Measurements from ENCODE around the gene USP17L11. TPM values are rescaled to one million over a fixed set of nuclear protein-coding genes. Genes with fewer than 3 reads are reported as not detected.
"Not testable (repeated sequence)": the region's sequence is repeated elsewhere in the genome, so short reads cannot be mapped to it uniquely, and the experiment has no call there.

USP17L11 gene, protein sequence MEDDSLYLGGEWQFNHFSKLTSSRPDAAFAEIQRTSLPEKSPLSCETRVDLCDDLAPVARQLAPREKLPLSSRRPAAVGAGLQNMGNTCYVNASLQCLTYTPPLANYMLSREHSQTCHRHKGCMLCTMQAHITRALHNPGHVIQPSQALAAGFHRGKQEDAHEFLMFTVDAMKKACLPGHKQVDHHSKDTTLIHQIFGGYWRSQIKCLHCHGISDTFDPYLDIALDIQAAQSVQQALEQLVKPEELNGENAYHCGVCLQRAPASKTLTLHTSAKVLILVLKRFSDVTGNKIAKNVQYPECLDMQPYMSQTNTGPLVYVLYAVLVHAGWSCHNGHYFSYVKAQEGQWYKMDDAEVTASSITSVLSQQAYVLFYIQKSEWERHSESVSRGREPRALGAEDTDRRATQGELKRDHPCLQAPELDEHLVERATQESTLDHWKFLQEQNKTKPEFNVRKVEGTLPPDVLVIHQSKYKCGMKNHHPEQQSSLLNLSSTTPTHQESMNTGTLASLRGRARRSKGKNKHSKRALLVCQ
- not detected for polyA plus RNA-seq (ENCODE audit: insufficient read length in 3 of 3)

DNA sequence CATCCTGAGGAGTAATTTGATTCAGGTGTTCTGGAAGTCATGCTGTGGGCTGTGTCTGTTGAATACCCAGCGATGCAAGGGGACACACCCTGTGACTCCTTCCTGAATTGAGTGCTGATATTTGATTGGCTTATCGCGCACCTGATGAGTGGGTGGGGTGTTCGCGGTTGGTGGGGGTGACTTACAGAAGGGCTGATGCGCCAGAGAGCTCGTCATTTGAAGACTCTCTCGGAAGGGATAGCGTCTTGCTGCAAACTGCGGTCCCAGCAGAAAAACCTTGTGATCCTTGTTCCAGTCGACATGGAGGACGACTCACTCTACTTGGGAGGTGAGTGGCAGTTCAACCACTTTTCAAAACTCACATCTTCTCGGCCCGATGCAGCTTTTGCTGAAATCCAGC lies at the start of gene USP17L11:
Gene USP17L11, plus strand, starts transcription at position 301 of the 400 bp plus-strand sequence. Its CDS starts 0 bp downstream, at position 301.
- not testable (repeated sequence) for DNase-seq (ENCODE audit: low read depth in 3 of 3, low spot score in 2 of 3)

DNA sequence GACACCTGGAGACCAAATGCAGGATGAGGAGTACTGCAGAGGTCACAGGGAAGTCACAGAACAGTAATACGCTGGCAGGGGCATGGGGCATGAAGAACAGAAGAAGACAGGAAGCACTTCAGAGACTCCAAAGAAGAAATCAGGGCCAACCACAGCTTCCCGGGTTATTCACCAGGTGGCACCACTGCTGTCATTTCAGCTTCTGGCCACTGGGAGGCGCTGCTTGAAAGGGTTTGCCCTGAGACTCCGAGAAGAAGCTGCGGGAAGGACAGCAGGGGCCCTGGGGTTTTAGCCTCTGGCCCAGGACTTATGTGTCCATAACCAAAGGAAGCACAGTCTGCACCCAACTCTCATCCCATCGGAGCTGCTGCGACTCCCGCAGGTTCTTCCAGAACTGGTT lies 49.2 kb upstream of the USP17L11 start:
- not testable (repeated sequence) for DNase-seq (ENCODE audit: low read depth in 3 of 3, low spot score in 2 of 3)

- not testable (repeated sequence) for DNase-seq (ENCODE audit: low read depth in 3 of 3, low spot score in 2 of 3)
Measured at GRCh38 chr4:9169791-9170459, 45.3 kb upstream of the USP17L11 start, which contains the start of gene FAM90A26. Gene FAM90A26, plus strand, starts transcription at chr4:9170409. Its CDS starts 2,764 bp downstream, at chr4:9173173.

- DNase-seq (ENCODE audit: low read depth in 3 of 3, low spot score in 2 of 3) = not testable (repeated sequence)
Measured at GRCh38 chr4:9210357-9210756, 4.8 kb upstream of the USP17L11 start, which contains the start of gene USP17L10. Gene USP17L10, plus strand, starts transcription at chr4:9210657. Its CDS starts 0 bp downstream, at chr4:9210657.

- not testable (repeated sequence) for DNase-seq (ENCODE audit: low read depth in 3 of 3, low spot score in 2 of 3)
Measured at GRCh38 chr4:9214701-9215100, 504 bp upstream of the USP17L11 start.

- not testable (repeated sequence) for DNase-seq (ENCODE audit: low read depth in 3 of 3, low spot score in 2 of 3)
Measured at GRCh38 chr4:9219852-9220251, 4.6 kb downstream of the USP17L11 start, which contains the start of gene USP17L12. Gene USP17L12, plus strand, starts transcription at chr4:9220152. Its CDS starts 0 bp downstream, at chr4:9220152.

DNA sequence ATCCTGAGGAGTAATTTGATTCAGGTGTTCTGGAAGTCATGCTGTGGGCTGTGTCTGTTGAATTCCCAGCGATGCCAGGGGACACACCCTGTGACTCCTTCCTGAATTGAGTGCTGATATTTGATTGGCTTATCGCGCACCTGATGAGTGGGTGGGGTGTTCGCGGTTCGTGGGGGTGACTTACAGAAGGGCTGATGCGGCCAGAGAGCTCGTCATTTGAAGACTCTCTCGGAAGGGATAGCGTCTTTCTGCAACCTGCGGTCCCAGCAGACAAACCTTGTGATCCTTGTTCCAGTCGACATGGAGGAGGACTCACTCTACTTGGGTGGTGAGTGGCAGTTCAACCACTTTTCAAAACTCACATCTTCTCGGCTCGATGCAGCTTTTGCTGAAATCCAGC lies 9.4 kb downstream of the USP17L11 start, which contains the start of gene USP17L13:
Gene USP17L13, plus strand, starts transcription at position 301 of the 400 bp plus-strand sequence. Its CDS starts 0 bp downstream, at position 301.
- not testable (repeated sequence) for DNase-seq (ENCODE audit: low read depth in 3 of 3, low spot score in 2 of 3)

DNA sequence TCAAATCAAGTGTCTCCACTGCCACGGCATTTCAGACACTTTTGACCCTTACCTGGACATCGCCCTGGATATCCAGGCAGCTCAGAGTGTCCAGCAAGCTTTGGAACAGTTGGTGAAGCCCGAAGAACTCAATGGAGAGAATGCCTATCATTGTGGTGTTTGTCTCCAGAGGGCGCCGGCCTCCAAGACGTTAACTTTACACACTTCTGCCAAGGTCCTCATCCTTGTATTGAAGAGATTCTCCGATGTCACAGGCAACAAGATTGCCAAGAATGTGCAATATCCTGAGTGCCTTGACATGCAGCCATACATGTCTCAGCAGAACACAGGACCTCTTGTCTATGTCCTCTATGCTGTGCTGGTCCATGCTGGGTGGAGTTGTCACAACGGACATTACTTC lies 15.0 kb downstream of the USP17L11 start:
- not testable (repeated sequence) for DNase-seq (ENCODE audit: low read depth in 3 of 3, low spot score in 2 of 3)

GRCh38 chr4:9234085-9234484 lies 18.9 kb downstream of the USP17L11 start, which contains the start of gene USP17L15:
Gene USP17L15, plus strand, starts transcription at chr4:9234385. Its CDS starts 0 bp downstream, at chr4:9234385.
- not testable (repeated sequence) for DNase-seq (ENCODE audit: low read depth in 3 of 3, low spot score in 2 of 3)

DNA sequence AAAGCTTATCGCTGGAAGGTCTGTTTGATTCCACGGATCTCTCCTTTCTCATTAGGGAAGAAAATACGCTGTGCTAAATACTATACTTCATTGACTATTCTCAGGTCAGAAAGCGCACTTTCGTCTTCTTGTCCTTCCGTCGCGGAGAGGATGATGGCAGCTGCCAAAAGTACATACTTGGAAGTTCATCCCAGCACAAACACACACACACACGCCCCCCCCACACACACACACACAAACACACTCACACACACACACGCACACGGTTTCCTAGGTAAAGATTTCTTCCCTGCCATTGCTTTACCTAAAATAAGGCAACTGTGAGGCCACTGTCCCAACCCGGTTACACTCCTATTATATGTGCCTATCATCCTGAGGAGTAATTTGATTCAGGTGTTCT lies 23.3 kb downstream of the USP17L11 start:
- not testable (repeated sequence) for DNase-seq (ENCODE audit: low read depth in 3 of 3, low spot score in 2 of 3)

DNA sequence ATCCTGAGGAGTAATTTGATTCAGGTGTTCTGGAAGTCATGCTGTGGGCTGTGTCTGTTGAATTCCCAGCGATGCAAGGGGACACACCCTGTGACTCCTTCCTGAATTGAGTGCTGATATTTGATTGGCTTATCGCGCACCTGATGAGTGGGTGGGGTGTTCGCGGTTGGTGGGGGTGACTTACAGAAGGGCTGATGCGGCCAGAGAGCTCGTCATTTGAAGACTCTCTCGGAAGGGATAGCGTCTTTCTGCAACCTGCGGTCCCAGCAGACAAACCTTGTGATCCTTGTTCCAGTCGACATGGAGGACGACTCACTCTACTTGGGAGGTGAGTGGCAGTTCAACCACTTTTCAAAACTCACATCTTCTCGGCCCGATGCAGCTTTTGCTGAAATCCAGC lies 28.4 kb downstream of the USP17L11 start, which contains the start of gene USP17L17:
Gene USP17L17, plus strand, starts transcription at position 301 of the 400 bp plus-strand sequence. Its CDS starts 0 bp downstream, at position 301.
- DNase-seq (ENCODE audit: low read depth in 3 of 3, low spot score in 2 of 3) = not testable (repeated sequence)

DNA sequence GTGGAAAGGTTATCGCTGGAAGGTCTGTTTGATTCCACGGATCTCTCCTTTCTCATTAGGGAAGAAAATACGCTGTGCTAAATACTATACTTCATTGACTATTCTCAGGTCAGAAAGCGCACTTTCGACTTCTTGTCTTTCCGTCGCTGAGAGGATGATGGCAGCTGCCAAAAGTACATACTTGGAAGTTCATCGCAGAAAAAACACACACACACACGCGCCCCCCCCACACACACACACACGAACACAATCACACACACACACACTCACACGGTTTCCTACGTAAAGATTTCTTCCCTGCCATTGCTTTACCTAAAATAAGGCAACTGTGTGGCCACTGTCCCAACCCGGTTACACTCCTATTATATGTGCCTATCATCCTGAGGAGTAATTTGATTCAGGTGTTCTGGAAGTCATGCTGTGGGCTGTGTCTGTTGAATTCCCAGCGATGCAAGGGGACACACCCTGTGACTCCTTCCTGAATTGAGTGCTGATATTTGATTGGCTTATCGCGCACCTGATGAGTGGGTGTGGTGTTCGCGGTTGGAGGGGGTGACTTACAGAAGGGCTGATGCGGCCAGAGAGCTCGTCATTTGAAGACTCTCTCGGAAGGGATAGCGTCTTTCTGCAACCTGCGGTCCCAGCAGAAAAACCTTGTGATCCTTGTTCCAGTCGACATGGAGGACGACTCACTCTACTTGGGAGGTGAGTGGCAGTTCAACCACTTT lies 32.9 kb downstream of the USP17L11 start, which contains the start of gene USP17L18:
Gene USP17L18, plus strand, starts transcription at position 678 of the 728 bp plus-strand sequence. Its CDS starts 0 bp downstream, at position 678.
- DNase-seq (ENCODE audit: low read depth in 3 of 3, low spot score in 2 of 3) = not testable (repeated sequence)

DNA sequence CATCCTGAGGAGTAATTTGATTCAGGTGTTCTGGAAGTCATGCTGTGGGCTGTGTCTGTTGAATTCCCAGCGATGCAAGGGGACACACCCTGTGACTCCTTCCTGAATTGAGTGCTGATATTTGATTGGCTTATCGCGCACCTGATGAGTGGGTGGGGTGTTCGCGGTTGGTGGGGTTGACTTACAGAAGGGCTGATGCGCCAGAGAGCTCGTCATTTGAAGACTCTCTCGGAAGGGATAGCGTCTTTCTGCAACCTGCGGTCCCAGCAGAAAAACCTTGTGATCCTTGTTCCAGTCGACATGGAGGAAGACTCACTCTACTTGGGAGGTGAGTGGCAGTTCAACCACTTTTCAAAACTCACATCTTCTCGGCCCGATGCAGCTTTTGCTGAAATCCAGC lies 37.9 kb downstream of the USP17L11 start, which contains the start of gene USP17L19:
Gene USP17L19, plus strand, starts transcription at position 301 of the 400 bp plus-strand sequence. Its CDS starts 0 bp downstream, at position 301.
- not testable (repeated sequence) for DNase-seq (ENCODE audit: low read depth in 3 of 3, low spot score in 2 of 3)

DNA sequence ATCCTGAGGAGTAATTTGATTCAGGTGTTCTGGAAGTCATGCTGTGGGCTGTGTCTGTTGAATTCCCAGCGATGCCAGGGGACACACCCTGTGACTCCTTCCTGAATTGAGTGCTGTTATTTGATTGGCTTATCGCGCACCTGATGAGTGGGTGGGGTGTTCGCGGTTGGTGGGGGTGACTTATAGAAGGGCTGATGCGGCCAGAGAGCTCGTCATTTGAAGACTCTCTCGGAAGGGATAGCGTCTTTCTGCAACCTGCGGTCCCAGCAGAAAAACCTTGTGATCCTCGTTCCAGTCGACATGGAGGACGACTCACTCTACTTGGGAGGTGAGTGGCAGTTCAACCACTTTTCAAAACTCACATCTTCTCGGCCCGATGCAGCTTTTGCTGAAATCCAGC lies 42.6 kb downstream of the USP17L11 start, which contains the start of gene USP17L20:
Gene USP17L20, plus strand, starts transcription at position 301 of the 400 bp plus-strand sequence. Its CDS starts 0 bp downstream, at position 301.
- not testable (repeated sequence) for DNase-seq (ENCODE audit: low read depth in 3 of 3, low spot score in 2 of 3)

GRCh38 chr4:9262572-9262971 lies 47.4 kb downstream of the USP17L11 start, which contains the start of gene USP17L21:
Gene USP17L21, plus strand, starts transcription at chr4:9262872. Its CDS starts 0 bp downstream, at chr4:9262872.
- not testable (repeated sequence) for DNase-seq (ENCODE audit: low read depth in 3 of 3, low spot score in 2 of 3)
